HG02798 (cell line): ENCODE data around the gene CPED1.
"Not testable (repeated sequence)": the region's sequence is repeated elsewhere in the genome, so short reads cannot be mapped to it uniquely, and the experiment has no call there.

Experiments used
- ATAC-seq: cut with Tn5 transposase; IDR thresholded peaks from one replicate; pipeline ENCODE4 v1.9.1; 2021; ENCODE audit warnings: mild to moderate bottlenecking; ENCODE audit not compliant: unreplicated experiment, poor library complexity

The CPED1 gene

DNA sequence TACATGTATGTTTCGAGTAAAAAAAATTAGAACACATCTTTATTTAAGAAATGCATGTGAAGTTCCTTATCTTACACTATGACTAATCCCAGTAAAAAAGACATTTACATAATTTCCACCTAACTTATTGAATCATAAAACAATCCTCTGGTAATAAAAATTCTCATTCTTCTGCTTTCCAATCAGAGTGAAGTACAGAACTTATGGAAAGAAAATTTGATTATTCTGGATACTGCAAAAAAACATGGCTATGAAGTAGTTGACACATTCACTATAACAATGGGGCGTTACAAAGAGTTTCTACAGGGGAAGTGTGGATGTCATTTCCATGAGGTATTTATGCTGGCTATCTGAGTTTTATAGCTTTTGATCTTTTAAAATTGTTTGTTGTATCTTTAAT lies 282.6 kb downstream of the CPED1 start:
- ATAC-seq, result no peak

DNA sequence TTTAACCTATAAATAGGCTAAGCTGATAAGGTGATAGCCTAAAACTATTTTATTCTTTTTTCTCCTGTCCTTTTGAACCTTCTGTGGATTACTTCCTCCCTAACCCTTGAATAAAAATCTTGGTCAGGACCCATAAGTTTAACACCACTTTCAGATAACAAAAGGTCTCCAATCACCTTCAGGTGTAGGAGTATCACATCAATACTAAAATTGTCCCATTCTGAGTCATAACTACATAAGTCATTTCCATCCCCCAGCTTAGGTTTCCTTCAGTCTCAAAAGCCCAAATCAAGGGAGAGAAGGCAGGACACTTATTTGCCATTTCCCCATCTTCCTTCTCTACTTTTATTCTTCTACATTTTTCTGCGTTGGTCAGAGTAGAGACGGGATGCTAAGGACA lies 283.4 kb downstream of the CPED1 start:
- no peak for ATAC-seq

DNA sequence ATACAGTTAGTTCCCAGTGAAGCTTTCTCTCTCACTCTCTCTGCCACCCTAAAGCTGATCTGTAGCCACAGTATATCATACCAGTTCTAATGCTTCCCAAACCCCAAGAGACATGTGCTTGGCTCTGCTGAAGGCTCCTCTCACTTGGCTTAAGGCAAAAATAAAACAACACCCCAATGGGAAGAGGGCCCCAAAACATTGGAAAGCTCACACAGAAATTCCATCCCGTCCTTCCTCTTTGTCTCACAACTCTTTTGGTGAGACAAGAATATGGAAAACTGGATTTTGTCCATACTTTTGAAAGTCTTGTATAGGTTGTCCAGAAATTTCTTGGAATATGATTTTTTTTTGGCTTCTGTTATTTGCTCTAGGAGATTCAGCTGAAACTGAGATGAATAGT lies 284.2 kb downstream of the CPED1 start:
- no peak for ATAC-seq

DNA sequence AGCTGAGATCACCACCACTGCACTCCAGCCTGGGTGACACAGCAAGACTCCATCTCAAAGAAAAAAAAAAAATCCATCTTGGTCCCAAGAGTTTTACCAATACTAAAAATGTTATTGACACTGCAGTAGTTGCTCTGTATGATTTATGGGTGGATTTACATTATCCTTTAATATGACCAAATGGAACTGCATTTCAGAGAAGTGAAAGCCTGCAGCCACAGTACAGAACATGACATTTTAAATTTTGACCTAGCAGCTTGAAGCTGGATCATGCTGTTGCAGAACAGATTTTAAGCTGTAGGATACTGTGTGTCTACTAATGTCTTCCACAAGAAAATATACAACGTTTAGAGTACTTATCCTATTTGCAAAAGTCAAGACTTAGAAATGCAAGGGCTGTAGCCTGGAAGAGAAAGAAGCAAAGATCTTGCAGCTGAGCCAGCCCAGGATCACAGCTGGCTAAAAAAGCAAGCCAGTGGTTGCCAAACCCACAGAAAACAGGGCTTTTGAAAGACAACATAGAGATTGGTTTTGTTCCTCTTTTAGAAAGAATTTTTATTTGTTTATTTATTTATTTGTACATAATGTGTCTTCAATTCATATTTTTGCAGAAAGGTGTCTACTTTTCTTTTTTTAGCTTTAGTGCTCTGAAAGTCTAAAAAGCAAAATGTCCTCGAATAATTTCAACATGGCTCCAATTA lies 285.1 kb downstream of the CPED1 start:
- peak; percentile 43 for ATAC-seq

DNA sequence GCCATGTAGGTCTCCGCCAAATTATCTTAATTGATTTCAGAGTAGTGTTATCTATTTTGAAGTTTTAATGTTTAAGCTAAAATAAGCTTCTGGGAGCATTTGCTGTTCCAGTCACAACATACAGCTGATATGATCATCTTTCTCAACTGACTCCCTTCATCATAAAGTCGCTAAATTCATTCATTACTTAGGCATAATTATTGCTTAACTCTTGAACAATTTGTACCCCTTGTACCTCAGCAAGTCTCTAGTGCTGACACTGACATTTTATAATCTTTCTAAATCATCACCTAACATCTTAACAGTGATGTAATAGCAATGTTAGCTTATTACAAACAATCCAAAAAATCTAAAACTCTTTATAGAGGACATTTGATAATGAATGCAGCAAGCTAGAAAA lies 286.0 kb downstream of the CPED1 start:
- no peak for ATAC-seq

DNA sequence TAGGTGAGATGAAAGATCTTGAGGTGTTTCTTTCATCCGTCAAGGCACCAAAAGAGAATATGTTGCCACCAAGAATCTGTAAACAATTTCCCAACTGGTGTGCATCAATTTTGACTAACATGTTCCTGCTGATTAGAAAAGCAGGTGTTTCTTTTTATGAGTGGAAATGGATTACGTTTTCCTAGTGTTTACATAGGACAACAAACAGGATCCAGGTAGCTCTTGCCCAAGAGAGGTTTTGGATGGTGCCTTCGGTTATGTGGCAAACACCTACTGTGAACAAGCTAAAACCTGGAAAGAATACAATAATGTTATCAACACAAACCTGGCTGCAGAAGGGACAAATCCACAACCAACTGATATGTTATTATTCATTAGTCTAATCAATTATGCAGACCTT lies 286.7 kb downstream of the CPED1 start:
- ATAC-seq, result no peak

DNA sequence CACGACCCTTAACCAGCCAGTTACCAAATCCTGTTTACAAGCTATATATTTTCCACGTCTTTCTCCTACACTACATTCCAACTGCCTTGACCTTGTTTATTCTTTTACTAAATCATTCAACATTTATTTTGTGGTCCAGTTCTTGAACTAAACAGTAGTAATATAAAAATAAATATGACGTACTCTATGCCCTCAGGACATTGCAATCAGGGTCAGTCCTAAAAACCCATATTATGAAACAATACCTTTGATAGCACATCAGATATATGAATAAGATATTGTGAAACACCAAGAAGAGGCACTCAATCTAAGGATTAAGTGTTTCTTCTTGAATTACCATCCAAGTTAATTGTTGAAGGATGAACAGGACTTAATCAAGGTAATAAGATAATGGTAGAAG lies 287.8 kb downstream of the CPED1 start:
- ATAC-seq, result no peak

DNA sequence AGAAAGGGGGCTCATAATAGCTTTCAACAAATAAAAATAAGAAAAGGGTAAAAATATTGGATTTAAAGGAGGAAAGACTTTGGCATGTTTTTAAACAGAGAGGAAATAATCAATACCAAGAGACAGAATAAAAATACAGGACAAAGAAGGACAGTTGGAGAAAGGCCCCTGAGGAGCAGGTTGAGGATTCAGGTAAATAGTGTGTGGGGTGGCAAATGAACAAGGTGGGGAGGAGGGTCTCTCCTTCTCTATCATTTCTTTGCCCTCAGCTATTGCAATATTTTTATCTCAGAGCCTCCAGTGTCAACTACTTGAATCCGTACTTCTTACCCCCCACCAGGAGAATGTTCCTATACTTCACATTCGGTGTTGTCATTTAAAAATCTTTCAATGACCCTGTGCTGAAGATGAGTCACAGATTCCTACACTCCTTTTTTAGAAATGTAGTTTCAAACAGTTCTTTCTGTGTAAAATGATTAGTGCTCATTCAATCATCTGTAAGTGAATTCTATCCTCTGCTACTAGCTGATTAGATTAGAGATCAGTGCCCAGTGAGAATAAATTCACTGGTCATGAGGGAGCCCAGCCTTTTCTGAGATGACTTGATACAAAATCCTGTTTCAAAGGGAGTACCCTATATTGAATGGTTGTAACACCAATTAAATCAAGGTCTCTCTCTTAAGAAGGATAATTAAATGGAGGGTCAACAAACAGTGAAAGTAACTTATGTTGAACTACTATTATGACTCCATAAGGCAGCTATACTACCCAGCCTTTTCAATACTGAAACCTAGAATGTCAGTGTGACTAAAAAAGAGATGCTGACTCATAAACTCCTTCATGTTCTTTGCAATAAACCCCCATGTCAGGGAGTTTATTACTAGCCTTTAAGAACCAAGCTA lies 289.9 kb downstream of the CPED1 start:
- ATAC-seq, result peak; percentile 99

DNA sequence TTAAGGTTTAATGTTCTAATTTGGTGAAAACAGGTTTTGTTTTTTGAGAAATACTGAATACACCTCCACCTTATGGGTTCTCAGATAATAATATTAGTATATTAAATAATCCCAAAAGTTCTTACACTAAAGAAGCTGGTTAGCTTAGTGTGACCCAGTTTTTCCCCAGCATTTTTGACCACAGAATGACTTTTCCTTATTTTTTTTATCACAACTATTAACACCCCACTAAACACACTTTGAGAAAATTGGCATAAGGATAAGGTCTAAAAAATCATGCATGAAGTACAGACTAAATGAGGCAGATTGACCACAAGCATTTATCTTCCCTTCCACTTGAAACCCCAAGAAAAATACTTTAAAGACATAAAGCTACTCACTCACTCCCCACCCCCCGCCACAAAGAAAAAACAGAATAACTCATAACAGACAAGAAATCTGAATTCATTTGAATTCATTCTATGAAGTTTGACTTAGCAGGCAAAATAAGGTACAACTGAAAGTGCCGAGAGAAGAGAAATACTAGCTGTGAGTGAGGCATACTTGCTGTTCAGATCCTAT lies 290.6 kb downstream of the CPED1 start:
- ATAC-seq, result no peak

DNA sequence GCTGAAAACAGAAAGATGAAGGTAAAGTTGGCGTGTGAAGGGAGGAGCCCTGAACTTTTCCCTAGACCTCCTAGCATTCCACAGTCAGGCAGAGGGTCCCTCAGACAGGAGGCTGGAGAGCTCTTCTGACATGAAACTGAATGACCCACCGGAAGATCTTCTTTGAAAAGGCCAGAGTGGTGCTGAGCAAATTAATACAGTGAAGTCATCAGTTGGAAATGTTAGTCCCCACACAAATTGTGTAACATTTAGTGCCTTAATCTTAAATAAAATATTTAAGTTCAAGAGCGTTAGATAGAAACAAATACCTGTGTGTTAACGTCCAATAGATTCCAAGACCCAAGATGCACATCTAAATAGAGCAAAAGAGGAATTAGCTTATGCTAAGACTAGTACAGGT lies 291.3 kb downstream of the CPED1 start:
- no peak for ATAC-seq

DNA sequence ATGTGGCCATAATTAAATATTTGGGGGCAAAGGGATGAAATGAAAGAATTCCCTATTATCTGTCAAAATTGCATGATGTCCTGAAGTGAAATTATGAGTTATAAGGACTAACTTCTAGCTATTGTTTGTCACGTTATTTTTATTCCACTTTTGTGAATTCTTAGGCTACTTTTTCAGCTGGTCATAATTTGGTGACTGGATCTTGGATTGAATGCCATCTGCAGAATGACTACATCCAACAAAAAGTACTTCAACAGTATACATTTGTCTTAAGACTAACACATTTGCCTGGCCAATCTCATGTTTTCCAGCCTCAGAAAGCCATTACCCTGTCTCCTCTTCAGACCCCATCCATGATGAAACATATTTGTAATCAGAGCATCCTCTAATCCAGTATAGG lies 292.1 kb downstream of the CPED1 start:
- ATAC-seq, result no peak

DNA sequence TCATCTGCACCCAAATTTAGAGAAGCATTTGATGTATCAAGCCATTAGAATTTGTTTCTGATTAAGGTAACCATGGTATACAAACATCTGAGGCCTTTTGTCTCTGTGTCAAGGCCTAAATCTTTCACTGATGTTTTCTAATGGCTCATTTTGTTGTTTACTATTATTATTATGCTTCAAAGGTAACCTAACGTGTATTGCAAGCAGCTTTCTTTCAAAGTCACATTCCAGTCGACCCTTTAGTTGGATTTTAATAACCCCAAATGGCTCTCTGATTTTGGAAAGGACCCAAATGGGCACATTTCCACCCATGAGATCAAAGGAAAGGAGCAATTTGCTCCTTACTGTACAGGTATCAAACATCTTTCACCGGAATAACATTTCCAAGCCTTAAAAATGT lies 293.6 kb downstream of the CPED1 start:
- no peak for ATAC-seq

DNA sequence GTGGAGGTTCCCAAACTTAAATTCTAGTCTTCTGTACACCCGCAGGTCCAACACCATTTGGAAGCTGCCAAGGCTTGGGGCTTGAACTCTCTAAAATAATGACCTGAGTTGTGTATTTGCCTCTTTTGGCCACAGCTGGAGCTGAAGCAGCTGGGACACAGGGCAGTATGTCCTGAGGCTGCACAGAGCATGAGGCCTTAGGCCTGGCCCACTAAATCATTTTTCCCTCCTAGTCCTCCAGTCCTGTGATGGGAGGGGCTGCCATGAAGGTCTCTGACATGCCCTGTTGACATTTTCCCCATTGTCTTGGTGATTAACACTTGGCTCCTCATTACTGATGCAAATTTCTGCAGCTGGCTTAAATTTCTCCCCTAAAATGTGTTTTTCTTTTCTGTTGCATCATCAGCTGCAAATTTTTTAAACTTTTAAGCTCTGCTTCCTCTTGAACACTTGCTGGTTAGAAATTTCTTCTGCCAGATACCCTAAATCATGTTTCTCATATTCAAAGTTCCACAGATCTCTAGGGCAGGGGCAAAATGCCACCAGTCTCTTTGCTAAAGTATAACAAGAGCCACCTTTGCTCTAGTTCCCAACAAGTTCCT lies 296.7 kb downstream of the CPED1 start:
- ATAC-seq, result no peak

DNA sequence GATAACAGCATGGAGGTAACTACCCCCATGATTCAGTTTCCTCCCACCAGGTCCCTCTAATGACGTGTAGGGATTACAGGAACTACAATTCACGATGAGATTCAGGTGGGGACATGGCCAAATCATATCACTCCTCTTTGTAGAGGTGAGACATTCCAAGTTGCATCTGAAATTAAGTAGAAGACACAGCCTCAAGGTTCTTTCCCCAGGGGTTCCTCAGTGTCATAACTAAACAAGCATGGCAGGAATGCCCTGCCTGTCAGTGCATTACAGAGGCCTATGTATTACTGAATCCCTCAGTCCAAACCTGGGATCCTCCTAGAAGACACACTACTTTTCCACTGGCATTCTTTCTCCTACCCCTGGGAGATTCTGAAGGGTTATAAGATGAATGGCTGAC lies 297.7 kb downstream of the CPED1 start:
- no peak for ATAC-seq

DNA sequence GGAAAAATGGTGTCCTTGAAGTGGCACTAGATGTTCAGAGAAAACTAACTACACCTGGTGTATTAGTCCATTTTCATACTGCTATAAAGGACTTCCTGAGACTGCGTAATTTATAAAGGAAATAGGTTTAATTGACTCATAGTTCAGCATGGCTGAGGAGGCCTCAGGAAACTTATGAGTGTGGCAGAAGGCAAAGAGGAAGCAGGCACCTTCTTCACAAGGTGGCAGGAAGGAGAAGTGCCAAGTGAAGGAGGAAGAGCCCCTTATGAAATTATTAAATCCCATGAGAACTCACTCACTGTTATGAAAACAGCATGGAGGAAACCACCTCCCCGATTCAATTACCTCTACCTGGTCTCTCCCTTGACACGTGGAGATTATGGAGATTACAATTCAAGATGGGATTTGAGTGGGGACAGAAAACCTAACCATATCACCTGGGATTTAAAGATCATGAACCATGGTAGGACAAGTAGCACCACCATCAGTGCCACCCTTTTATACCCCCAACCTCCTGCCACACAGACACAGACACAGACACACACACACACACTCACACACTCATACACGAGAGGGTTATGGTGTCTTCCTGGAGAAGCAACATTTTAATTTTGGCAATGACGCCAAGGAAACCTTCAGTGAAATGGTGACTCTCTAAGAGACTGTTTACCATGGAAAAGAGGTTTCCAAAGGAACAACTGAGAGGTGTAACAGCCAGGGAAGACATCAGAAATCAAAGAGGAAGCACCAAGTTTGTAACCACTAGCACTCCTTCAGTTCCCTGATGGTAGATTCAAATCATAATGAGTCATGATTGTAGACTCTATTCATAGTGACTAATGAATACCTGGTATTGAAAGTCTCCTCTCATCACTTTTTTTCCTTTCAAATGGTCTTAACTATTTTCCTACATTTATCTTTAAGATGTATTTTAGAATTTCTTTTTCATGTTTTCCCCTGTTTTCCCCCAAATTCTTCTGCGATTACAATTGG lies 298.5 kb downstream of the CPED1 start:
- no peak for ATAC-seq

DNA sequence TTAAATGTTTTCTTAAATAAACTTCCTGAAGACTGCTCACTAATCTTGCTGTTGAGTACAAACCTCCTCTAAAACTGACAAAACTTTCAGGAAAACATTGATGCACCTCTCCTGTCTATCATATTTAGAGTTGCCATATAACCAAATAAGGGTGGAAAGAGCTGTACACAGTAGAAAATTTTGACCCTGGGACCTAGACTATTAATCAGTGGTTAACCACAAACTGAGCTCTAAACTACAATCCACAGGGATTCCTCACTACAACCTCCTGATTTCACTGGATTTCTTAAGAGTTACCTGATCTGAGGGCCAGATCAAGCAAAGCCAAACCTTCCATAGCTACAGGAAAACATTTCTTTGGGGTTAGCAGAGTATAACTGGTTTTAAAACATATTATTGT lies 300.4 kb downstream of the CPED1 start:
- no peak for ATAC-seq

DNA sequence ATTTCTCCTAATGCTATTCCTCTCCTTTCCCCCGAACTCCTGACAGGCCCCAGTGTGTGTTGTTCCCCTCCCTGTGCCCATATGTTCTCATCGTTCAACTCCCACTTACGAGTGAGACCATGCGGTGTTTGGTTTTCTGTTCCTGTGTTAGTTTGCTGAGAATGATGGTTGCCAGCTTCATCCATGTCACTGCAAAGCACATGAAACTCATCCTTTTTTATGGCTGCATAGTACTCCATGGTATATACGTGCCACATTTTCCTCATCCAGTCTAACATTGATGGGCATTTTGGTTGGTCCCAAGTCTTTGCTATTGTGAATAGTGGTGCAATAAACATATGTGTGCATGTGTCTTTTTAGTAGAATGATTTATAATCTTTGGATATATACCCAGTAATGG lies 301.4 kb downstream of the CPED1 start:
- not testable (repeated sequence) for ATAC-seq

DNA sequence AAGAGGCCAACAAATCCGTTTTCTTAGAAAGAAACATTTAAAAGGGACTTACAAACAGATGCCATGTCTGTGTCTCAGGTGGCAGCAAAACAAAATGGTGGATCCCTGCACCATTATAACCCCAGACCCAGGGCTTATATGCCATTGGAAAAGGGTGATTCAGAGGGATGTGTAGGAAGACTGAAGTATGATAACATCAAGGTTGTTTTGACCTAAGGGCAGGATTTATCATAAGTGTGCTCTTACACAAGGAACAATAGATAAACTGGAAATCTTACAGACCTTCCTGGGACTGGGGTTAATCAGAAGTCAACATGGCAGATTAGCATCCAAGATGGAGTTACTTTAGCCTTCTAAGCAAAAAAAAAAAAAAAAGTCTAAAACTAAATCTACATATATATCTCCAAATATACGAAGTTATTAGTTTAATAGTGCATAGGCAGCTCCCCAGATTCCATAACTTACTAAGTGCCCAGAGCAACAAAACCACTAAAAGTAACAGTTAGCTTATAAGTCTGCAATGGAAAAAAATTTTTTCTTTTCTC lies 306.0 kb downstream of the CPED1 start:
- ATAC-seq, result no peak

DNA sequence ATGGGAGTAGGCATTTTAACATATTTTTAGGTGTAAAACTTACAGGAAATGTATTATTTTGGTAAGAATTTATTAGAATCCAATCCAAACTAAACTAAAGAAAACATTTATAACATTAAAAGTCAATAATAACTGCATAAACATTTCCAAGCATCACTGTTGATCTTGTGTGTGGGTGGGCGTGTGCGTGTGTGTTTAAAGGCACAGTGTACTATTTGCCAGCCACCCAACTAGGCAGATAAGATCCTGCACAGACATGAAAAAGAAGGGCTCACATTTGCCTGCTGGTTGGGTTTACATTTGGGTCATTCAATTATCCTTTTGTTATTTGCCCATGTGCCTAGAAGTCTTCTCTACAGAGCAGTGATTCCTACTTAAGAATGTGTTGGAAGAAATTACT lies 309.3 kb downstream of the CPED1 start:
- ATAC-seq, result no peak

DNA sequence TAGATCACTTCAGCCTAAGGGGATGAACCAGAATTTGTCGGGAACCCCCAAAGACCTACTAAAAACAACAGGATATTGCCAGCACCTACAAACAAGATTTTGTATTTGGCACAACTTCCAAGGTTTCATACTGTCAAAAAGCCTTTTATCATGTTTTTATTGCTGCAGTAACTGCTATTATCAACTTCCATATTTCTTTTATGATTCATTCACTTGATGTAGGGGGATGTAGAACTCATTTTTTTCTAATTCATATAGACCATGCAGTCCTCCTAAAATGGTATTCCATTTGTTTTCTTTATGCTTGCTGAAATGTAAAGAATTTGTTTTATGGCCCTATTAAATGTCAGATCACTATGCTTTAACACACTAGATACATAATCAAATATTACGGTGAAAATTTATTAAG lies 310.3 kb downstream of the CPED1 start:
- no peak for ATAC-seq
